SK-N-SH (cell line): Measurements from ENCODE around the gene ACP4.

Experiments used
- CTCF ChIP-seq: fragments of 200-600 bp; sonication (generic); IDR thresholded peaks from 2 replicates; pipeline ENCODE4 v1.6.1; 2017; ENCODE audit warnings: antibody characterized with exemption, mild to moderate bottlenecking, moderate library complexity
- ELF1 ChIP-seq: IDR thresholded peaks from 2 replicates; pipeline ENCODE4 v1.4.0; 2012
- EZH2phosphoT487 ChIP-seq: fragments of 200-600 bp; sonication (generic); IDR thresholded peaks from 2 replicates; pipeline ENCODE4 v1.6.1; 2017; ENCODE audit warnings: low read depth, mixed run types, mild to moderate bottlenecking, antibody characterized with exemption, moderate library complexity, borderline replicate concordance
- PBX3 ChIP-seq: IDR thresholded peaks from 2 replicates; pipeline ENCODE4; 2012
- POLR2AphosphoS5 ChIP-seq: IDR thresholded peaks from 2 replicates; pipeline ENCODE4 v1.6.1; 2012; ENCODE audit warnings: low read depth, low read length
- RAD21 ChIP-seq: IDR thresholded peaks from 2 replicates; pipeline ENCODE4 v1.6.1; 2012; ENCODE audit warnings: mild to moderate bottlenecking, low read length
- REST ChIP-seq: IDR thresholded peaks from 2 replicates; pipeline ENCODE4 v1.6.1; 2012; ENCODE audit warnings: mild to moderate bottlenecking, low read depth, low read length, moderate library complexity
- RFX5 ChIP-seq: IDR thresholded peaks from 2 replicates; pipeline ENCODE4 v1.6.1; 2012; ENCODE audit warnings: mild to moderate bottlenecking, improper control_type of control experiment, low read length
- TAF1 ChIP-seq: IDR thresholded peaks from 2 replicates; pipeline ENCODE4 v1.6.1; 2012; ENCODE audit warnings: low read depth, mild to moderate bottlenecking, low read length, moderate library complexity, borderline replicate concordance
- USF2 ChIP-seq: fragments of 150-350 bp; IDR thresholded peaks from 2 replicates; pipeline ENCODE4 v1.6.1; 2017; ENCODE audit warnings: antibody characterized with exemption, low read length, low read depth, borderline replicate concordance

GRCh38 chr19:50831026-50831396 is 40.8 kb downstream of the ACP4 start:
- TF ChIP-seq REST (no peak), PBX3 (no peak), POLR2AphosphoS5 (no peak), TAF1 (no peak), USF2 (no peak), ELF1 (no peak), RAD21 (no peak), EZH2phosphoT487 (no peak), RFX5 (no peak), CTCF (no peak)
